ENCODE results near the gene PRKD1. TPM values are rescaled to one million over a fixed set of nuclear protein-coding genes. Genes with fewer than 3 reads are reported as not detected.
"Not testable (repeated sequence)": the region's sequence is repeated elsewhere in the genome, so short reads cannot be mapped to it uniquely, and the experiment has no call there.

The PRKD1 gene
- total RNA-seq, 4 donors from 2014 or later: 27.4 to 30.9 (median 29.7) TPM

DNA sequence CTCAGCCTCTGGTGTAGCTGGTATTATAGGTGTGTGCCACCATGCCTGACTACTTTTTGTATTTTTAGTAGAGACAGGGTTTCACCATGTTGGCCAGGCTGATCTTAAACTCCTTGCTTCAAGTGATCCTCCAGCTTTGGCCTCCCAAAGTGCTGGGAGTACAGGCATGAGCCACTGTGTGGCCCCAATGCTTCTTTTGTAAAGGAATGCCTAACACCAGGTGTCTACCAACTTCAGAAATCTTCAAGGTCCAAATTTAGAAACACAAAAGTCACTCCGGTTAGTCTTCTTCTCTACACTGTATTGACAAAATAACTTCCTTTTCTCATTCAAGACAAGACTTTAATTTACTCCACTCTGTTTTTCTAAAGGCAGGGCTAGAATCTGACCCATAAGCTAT lies 188.7 kb downstream of the PRKD1 start:
- Histone ChIP-seq H3K4me3 (no peak overlapping the region), H3K27me3 (no peaks in the 10 kb centered on the region), H3K9me3 (no peaks in the 10 kb centered on the region), H3K27ac (peak overlapping the region in 1 of 4 donors; percentile 14), H3K4me1 (peaks cover 4 to 49% (median 11%) of the 10 kb centered on the region in 4 donors), H3K36me3 (no peaks in the 10 kb centered on the region)
- TF ChIP-seq CTCF (IDR thresholded peaks at IDR 0.05): no peak
- no peak for TF ChIP-seq POLR2A (IDR thresholded peaks at IDR 0.05)
- TF ChIP-seq EP300 (IDR thresholded peaks at IDR 0.05): no peak
- 92 to 100% methylated on average over 1 of the region's 1 CpG for WGBS, 2 donors
- no peak for DNase-seq (ENCODE audit: low spot score in 2 of 2)

DNA sequence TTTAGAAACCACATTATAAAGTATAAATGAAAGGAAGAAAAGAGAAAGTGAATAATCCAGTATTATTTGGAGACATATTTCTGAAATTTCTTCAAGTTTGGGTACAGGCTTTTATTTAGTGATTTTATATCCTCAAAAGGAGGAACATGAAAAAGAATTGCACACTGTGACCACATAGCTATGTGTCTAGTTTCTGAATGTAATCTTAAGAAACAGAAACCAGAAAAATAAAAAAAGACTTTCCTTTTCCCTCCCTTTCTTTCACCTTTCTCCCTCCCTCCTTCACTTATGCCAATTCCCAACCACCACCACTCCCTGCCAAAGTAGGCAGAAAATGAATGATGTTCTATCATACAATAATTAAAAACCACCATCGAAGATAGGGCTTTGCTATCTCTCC lies 189.6 kb downstream of the PRKD1 start:
- H3K9me3 ChIP-seq: no peaks in the 10 kb centered on the region
- H3K27me3 ChIP-seq: no peaks in the 10 kb centered on the region
- TF ChIP-seq CTCF (IDR thresholded peaks at IDR 0.05) (no peak), POLR2A (IDR thresholded peaks at IDR 0.05) (no peak), EP300 (IDR thresholded peaks at IDR 0.05) (no peak)
- H3K4me1 ChIP-seq: peaks cover 4 to 43% (median 11%) of the 10 kb centered on the region in 4 donors
- H3K27ac ChIP-seq: no peak overlapping the region
- 84 to 87% methylated on average over 1 of the region's 1 CpG for WGBS, 2 donors
- no peaks in the 10 kb centered on the region for H3K36me3 ChIP-seq
- DNase-seq (ENCODE audit: low spot score in 2 of 2): no peak
- H3K4me3 ChIP-seq: no peak overlapping the region

DNA sequence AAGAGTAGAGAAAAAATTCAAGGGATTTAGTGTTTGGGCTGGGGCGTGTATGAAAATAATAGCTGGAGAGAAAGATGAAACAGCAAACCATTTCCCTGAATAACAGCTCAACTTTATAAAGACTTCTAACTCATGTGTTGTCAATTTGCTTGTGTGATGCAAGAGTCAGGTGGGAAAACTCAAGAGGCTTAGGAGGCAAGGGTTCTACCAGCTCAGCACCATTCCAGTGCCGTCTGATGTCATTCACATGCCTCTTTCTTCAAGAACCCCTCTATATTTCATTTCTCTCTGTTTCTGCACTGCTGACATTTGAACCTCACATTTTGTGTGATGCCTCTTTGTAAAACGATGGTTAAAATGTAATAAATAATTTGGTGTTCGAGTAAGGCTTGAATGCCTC lies 192.2 kb downstream of the PRKD1 start:
- Histone ChIP-seq H3K4me3 (no peak overlapping the region), H3K27ac (peak overlapping the region in 1 of 4 donors; percentile 36), H3K9me3 (no peaks in the 10 kb centered on the region), H3K4me1 (peaks cover 0 to 20% (median 0%) of the 10 kb centered on the region in 4 donors), H3K27me3 (no peaks in the 10 kb centered on the region), H3K36me3 (no peaks in the 10 kb centered on the region)
- peak in 1 of 2 donors; percentile 22 for DNase-seq (ENCODE audit: low spot score in 2 of 2)
- 72 to 75% methylated on average over 4 of the region's 4 CpGs for WGBS, 2 donors
- TF ChIP-seq EP300 (IDR thresholded peaks at IDR 0.05) (peak in 1 of 2 donors; percentile 23), CTCF (IDR thresholded peaks at IDR 0.05) (no peak)

DNA sequence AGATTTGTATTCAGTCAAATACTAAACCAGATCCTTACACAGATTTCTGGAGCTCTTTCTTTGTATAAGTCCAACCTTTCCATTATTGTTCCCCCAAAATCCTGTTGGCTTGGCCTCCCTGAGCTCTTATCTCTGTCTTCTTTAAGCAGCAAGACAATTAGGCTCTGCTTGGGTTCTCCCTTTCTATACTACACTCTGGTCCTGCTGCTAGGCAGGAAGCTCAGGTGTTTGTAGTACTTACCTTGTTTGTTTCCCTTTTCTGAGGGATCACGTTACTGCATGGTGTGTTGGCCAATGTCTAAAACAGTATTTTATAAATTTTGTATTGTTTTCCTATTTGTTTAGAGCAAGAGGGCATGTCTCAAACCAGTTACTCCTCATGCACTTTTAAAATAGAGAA lies 192.9 kb downstream of the PRKD1 start:
- Histone ChIP-seq H3K4me3 (no peak overlapping the region), H3K27ac (no peak overlapping the region), H3K36me3 (no peaks in the 10 kb centered on the region), H3K4me1 (peaks cover 0 to 20% (median 0%) of the 10 kb centered on the region in 4 donors), H3K9me3 (no peaks in the 10 kb centered on the region), H3K27me3 (no peaks in the 10 kb centered on the region)
- TF ChIP-seq POLR2A (IDR thresholded peaks at IDR 0.05) (no peak), EP300 (IDR thresholded peaks at IDR 0.05) (no peak), CTCF (IDR thresholded peaks at IDR 0.05) (no peak)
- no peak for DNase-seq (ENCODE audit: low spot score in 2 of 2)
- WGBS, 2 donors: 38 to 42% methylated on average over 1 of the region's 1 CpG

GRCh38 chr14:29726560-29727331 lies 200.9 kb downstream of the PRKD1 start:
- not testable (repeated sequence) for H3K36me3 ChIP-seq; H3K4me3 ChIP-seq; DNase-seq (ENCODE audit: low spot score in 2 of 2); H3K9me3 ChIP-seq; H3K27ac ChIP-seq; H3K27me3 ChIP-seq
- 86 to 91% methylated on average over 4 of the region's 4 CpGs for WGBS, 2 donors
- H3K4me1 ChIP-seq: peaks cover 0 to 23% (median 10%) of the 10 kb centered on the region in 4 donors

Data from tibial nerve (tissue), 4 donors.